ENCODE data around the gene SEC14L5.

The SEC14L5 gene

DNA sequence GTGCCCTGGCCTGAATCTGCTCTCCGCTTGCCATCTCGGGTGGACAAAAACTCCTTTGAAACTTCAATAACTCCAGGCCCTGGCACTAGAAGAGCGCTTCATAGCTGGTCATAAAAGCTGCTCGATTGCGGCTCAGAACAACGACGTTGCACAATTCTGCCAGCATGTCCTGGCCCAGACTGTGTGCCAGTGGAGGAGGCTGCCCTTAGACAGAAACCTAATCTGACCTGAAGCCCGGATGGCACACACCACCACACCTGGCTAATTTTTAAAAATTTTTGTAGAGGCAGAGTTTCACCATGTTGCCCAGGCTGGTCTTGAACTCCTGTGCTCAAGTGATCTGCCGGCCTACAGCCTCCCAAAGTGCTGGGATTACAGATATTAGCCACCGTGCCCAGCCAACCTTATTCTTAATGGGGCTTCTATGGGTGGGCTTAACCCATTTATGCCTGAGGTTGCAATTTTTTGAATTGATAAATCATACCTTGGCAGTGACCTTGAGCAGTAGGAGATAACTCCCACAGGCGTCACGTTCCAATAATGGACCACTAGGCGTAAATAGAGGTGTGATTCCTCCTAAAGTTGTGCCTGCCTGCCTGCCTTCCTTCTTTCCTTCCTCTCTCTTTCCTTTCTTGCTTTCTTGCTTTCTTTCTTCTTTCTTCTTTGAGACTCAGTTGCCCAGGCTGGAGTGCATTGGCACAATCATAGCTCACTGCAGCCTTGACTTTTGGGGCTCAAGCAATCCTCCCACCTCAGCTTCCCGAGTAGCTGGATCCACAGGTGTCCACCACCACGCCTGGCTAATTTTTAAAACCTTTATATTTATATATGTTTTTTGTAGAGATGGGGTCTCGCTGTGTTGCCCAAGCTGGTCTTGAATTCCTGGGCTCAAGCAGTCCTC, 20.1 kb upstream of the SEC14L5 start:
- Histone ChIP-seq H3K9me2 (replicated peaks; ENCODE audit: low read depth, low read length) (no peaks in the 10 kb centered on the region), H3F3A (ENCODE audit: low read depth) (no peaks in the 10 kb centered on the region), H3K27me3 (ENCODE audit: insufficient read depth, low read length, poor library complexity, severe bottlenecking) (no peaks in the 10 kb centered on the region), H3K79me2 (ENCODE audit: insufficient read depth, low read length) (no peaks in the 10 kb centered on the region), H3K9me3 (ENCODE audit: insufficient read depth, low read depth, low read length) (no peaks in the 10 kb centered on the region), H3K4me3 (ENCODE audit: low read length, poor library complexity, severe bottlenecking) (no peak overlapping the region), H4K20me1 (ENCODE audit: insufficient read depth, low read length, poor library complexity, severe bottlenecking) (no peaks in the 10 kb centered on the region), H3K36me3 (ENCODE audit: insufficient read depth, low read length) (no peaks in the 10 kb centered on the region), H3K4me2 (ENCODE audit: low read depth, low read length, poor library complexity, severe bottlenecking) (no peak overlapping the region), H3K9ac (ENCODE audit: low read depth, low read length, poor library complexity, severe bottlenecking) (no peak overlapping the region), H3K4me1 (ENCODE audit: insufficient read depth, low read length, poor library complexity, severe bottlenecking) (no peaks in the 10 kb centered on the region), H2AFZ (ENCODE audit: low read length) (no peak overlapping the region)
- TF ChIP-seq, protein P1, sequence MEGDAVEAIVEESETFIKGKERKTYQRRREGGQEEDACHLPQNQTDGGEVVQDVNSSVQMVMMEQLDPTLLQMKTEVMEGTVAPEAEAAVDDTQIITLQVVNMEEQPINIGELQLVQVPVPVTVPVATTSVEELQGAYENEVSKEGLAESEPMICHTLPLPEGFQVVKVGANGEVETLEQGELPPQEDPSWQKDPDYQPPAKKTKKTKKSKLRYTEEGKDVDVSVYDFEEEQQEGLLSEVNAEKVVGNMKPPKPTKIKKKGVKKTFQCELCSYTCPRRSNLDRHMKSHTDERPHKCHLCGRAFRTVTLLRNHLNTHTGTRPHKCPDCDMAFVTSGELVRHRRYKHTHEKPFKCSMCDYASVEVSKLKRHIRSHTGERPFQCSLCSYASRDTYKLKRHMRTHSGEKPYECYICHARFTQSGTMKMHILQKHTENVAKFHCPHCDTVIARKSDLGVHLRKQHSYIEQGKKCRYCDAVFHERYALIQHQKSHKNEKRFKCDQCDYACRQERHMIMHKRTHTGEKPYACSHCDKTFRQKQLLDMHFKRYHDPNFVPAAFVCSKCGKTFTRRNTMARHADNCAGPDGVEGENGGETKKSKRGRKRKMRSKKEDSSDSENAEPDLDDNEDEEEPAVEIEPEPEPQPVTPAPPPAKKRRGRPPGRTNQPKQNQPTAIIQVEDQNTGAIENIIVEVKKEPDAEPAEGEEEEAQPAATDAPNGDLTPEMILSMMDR (conservative IDR thresholded peaks at IDR 0.05; ENCODE audit: low read length), result no peak
- TF ChIP-seq EZH2phosphoT487 (IDR thresholded peaks at IDR 0.05; ENCODE audit: borderline replicate concordance), result no peak

DNA sequence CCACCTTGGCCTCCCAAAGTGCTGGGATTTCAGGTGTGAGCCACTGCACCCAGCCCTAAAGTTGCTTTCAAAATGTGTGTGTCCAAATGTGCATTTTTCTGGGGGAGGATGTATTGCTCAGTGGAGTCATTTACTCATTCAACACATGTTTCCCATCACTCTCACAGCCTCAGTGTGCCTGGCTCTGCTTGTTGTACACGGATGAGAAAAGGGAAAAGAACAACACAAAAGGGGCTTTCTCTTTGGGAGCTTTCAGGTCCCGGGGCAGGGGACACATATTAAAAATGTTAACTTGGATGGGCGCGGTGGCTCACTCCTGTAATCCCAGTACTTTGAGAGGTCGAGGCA, 19.5 kb upstream of the SEC14L5 start:
- H3K4me1 ChIP-seq (ENCODE audit: insufficient read depth, low read length, poor library complexity, severe bottlenecking), result no peaks in the 10 kb centered on the region
- no peaks in the 10 kb centered on the region for H3K27me3 ChIP-seq (ENCODE audit: insufficient read depth, low read length, poor library complexity, severe bottlenecking)
- no peak overlapping the region for H3K4me3 ChIP-seq (ENCODE audit: low read length, poor library complexity, severe bottlenecking)
- H3K79me2 ChIP-seq (ENCODE audit: insufficient read depth, low read length), result no peaks in the 10 kb centered on the region
- no peaks in the 10 kb centered on the region for H3F3A ChIP-seq (ENCODE audit: low read depth)
- no peaks in the 10 kb centered on the region for H4K20me1 ChIP-seq (ENCODE audit: insufficient read depth, low read length, poor library complexity, severe bottlenecking)
- no peaks in the 10 kb centered on the region for H3K9me2 ChIP-seq (replicated peaks; ENCODE audit: low read depth, low read length)
- H3K9me3 ChIP-seq (ENCODE audit: insufficient read depth, low read depth, low read length), result no peaks in the 10 kb centered on the region
- H3K36me3 ChIP-seq (ENCODE audit: insufficient read depth, low read length), result no peaks in the 10 kb centered on the region
- no peak overlapping the region for H2AFZ ChIP-seq (ENCODE audit: low read length)
- H3K4me2 ChIP-seq (ENCODE audit: low read depth, low read length, poor library complexity, severe bottlenecking), result no peak overlapping the region
- TF ChIP-seq EZH2phosphoT487 (IDR thresholded peaks at IDR 0.05; ENCODE audit: borderline replicate concordance), result no peak
- TF ChIP-seq, protein P1 (conservative IDR thresholded peaks at IDR 0.05; ENCODE audit: low read length), result no peak
- no peak overlapping the region for H3K9ac ChIP-seq (ENCODE audit: low read depth, low read length, poor library complexity, severe bottlenecking)

GRCh38 chr16:4940719-4941118, 17.4 kb upstream of the SEC14L5 start:
- Histone ChIP-seq H3K9ac (ENCODE audit: low read depth, low read length, poor library complexity, severe bottlenecking) (no peak overlapping the region), H2AFZ (ENCODE audit: low read length) (no peak overlapping the region), H3K27me3 (ENCODE audit: insufficient read depth, low read length, poor library complexity, severe bottlenecking) (no peaks in the 10 kb centered on the region), H3K4me3 (ENCODE audit: low read length, poor library complexity, severe bottlenecking) (no peak overlapping the region), H3K4me2 (ENCODE audit: low read depth, low read length, poor library complexity, severe bottlenecking) (no peak overlapping the region), H4K20me1 (ENCODE audit: insufficient read depth, low read length, poor library complexity, severe bottlenecking) (no peaks in the 10 kb centered on the region), H3F3A (ENCODE audit: low read depth) (no peaks in the 10 kb centered on the region), H3K9me3 (ENCODE audit: insufficient read depth, low read depth, low read length) (no peaks in the 10 kb centered on the region), H3K9me2 (replicated peaks; ENCODE audit: low read depth, low read length) (no peaks in the 10 kb centered on the region), H3K79me2 (ENCODE audit: insufficient read depth, low read length) (no peaks in the 10 kb centered on the region), H3K36me3 (ENCODE audit: insufficient read depth, low read length) (no peaks in the 10 kb centered on the region), H3K4me1 (ENCODE audit: insufficient read depth, low read length, poor library complexity, severe bottlenecking) (no peaks in the 10 kb centered on the region)
- TF ChIP-seq EZH2phosphoT487 (IDR thresholded peaks at IDR 0.05; ENCODE audit: borderline replicate concordance), result no peak
- TF ChIP-seq, protein P1 (conservative IDR thresholded peaks at IDR 0.05; ENCODE audit: low read length), result no peak

Measured in Loucy (cell line).